A549 (cell line): ENCODE results near the gene MAJIN. TPM values are rescaled to one million over a fixed set of nuclear protein-coding genes. Genes with fewer than 3 reads are reported as not detected.

ENCODE experiments used
- BCL3 ChIP-seq: fragments of >200 bp; sonication (Bioruptor Twin); formaldehyde crosslinking; IDR thresholded peaks from 3 replicates; pipeline ENCODE4 v1.6.1; 2016
- CBX2 ChIP-seq: fragments of 200-600 bp; sonication (generic); IDR thresholded peaks from 2 replicates; pipeline ENCODE4 v1.6.1; 2016; ENCODE audit warnings: low read depth, mild to moderate bottlenecking, borderline replicate concordance
- CBX8 ChIP-seq: fragments of 200-600 bp; sonication (generic); IDR thresholded peaks from 2 replicates; pipeline ENCODE4 v1.6.1; 2016
- CEBPB ChIP-seq, 2 experiments: fragments of >200 bp in 1 of 2; sonication (Bioruptor Twin) in 1 of 2; formaldehyde crosslinking in 1 of 2; IDR thresholded peaks; 2 replicates each; pipeline ENCODE4 v1.6.1; 2012 to 2016
- CHD2 ChIP-seq: fragments of 150-350 bp; IDR thresholded peaks from 2 replicates; pipeline ENCODE4 v1.6.1; 2014; ENCODE audit warnings: low read length; ENCODE audit not compliant: partially characterized antibody
- CTCF ChIP-seq: fragments of >200 bp; sonication (Bioruptor Twin); formaldehyde crosslinking; IDR thresholded peaks from 3 replicates; pipeline ENCODE4 v1.5.1; 2016
- E2F6 ChIP-seq: IDR thresholded peaks from 2 replicates; pipeline ENCODE4 v1.6.1; 2012; ENCODE audit warnings: low read depth, borderline replicate concordance
- EHF ChIP-seq: fragments of 250-450 bp; sonication (Bioruptor Pico); IDR thresholded peaks from 2 replicates; pipeline ENCODE4 v1.5.0; 2020; ENCODE audit warnings: mild to moderate bottlenecking
- ELK1 ChIP-seq: fragments of 150-350 bp; IDR thresholded peaks from 2 replicates; pipeline ENCODE4 v1.6.1; 2014; ENCODE audit warnings: low read depth, mild to moderate bottlenecking, low read length
- EP300 ChIP-seq, 2 experiments: fragments of >200 bp; sonication (Bioruptor Twin); formaldehyde crosslinking; IDR thresholded peaks; 2 replicates in 1 of 2; 3 replicates in 1 of 2; pipeline ENCODE4 v1.6.1; 2016 to 2017
- GATA3 ChIP-seq: IDR thresholded peaks from 2 replicates; pipeline ENCODE4 v1.6.1; 2012; ENCODE audit warnings: borderline replicate concordance
- HDAC2 ChIP-seq: fragments of 200-600 bp; sonication (generic); IDR thresholded peaks from 2 replicates; pipeline ENCODE4 v1.6.1; 2016
- HEYL ChIP-seq: fragments of 250-450 bp; sonication (Bioruptor Pico); IDR thresholded peaks from 2 replicates; pipeline ENCODE4 v1.8.0; 2021; ENCODE audit warnings: mild to moderate bottlenecking, moderate library complexity
- HOXA7 ChIP-seq: fragments of 250-450 bp; sonication (Bioruptor Pico); IDR thresholded peaks from 2 replicates; pipeline ENCODE4 v1.5.0; 2020; ENCODE audit warnings: mild to moderate bottlenecking, moderate library complexity
- HOXB13 ChIP-seq: fragments of 250-450 bp; sonication (Bioruptor Pico); IDR thresholded peaks from 2 replicates; pipeline ENCODE4 v1.5.0; 2020; ENCODE audit warnings: low read depth, mild to moderate bottlenecking, moderate library complexity
- JUNB ChIP-seq: fragments of >200 bp; sonication (Bioruptor Twin); formaldehyde crosslinking; IDR thresholded peaks from 2 replicates; pipeline ENCODE4 v1.6.1; 2016
- MAX ChIP-seq: IDR thresholded peaks from 2 replicates; pipeline ENCODE4 v1.6.1; 2012
- NFE2L2 ChIP-seq: fragments of 150-350 bp; conservative IDR thresholded peaks from 2 replicates; pipeline ENCODE4 v1.6.1; 2014; ENCODE audit warnings: low read length
- NPAS2 ChIP-seq: fragments of 250-450 bp; sonication (Bioruptor Pico); IDR thresholded peaks from 2 replicates; pipeline ENCODE4 v1.8.0; 2022; ENCODE audit warnings: mild to moderate bottlenecking, moderate library complexity, borderline replicate concordance
- REST ChIP-seq: fragments of 200-600 bp; sonication (generic); IDR thresholded peaks from 2 replicates; pipeline ENCODE4 v1.6.1; 2016; ENCODE audit warnings: antibody characterized with exemption, mild to moderate bottlenecking, moderate library complexity
- SMC3 ChIP-seq: fragments of >200 bp; sonication (Bioruptor Twin); formaldehyde crosslinking; IDR thresholded peaks from 3 replicates; pipeline ENCODE4 v1.6.1; 2018; ENCODE audit warnings: inconsistent platforms
- SREBF2 ChIP-seq: fragments of 450-650 bp; IDR thresholded peaks from 2 replicates; pipeline ENCODE4 v1.6.1; 2014; ENCODE audit warnings: mild to moderate bottlenecking, moderate library complexity
- TP53 ChIP-seq: fragments of 250-450 bp; sonication (Bioruptor Pico); IDR thresholded peaks from 2 replicates; pipeline ENCODE4 v1.5.0; 2021; ENCODE audit warnings: mild to moderate bottlenecking, moderate library complexity
- ZC3H11A ChIP-seq: fragments of 450-650 bp; IDR thresholded peaks from 2 replicates; pipeline ENCODE4 v1.6.1; 2014; ENCODE audit warnings: antibody characterized with exemption, mild to moderate bottlenecking
- ZFP36 ChIP-seq: fragments of 450-650 bp; IDR thresholded peaks from 2 replicates; pipeline ENCODE4 v1.6.1; 2014; ENCODE audit warnings: borderline replicate concordance; ENCODE audit not compliant: partially characterized antibody
- polyA plus RNA-seq, 4 experiments: library from polyadenylated mRNA; depleted of rRNA in 3 of 4; stranded (reverse); fragments of >200 nt; fragmentation: RNase III in 1 of 4; extraction: RNeasy Plus Mini Kit Qiagen cat#74134 plus additional on column Dnase treatment in 1 of 4; gene quantifications; 2 replicates in 3 of 4; 3 replicates in 1 of 4; pipeline ENCODE4 v1.2.3, GENCODE V29; 2011 to 2017

MAJIN gene
- polyA plus RNA-seq, 2 of the 4 experiments (the other 2 are of a cell fraction), result 0.12 TPM; not detected in 1

GRCh38 chr11:64916775-64917662 lies 54.9 kb downstream of the MAJIN start, which contains the start of gene ATG2A (continued):
- TF ChIP-seq HEYL (CRISPR knock-in tag) (no peak), REST (no peak), SMC3 (0 out of 3 replicates have a peak, but pooled peaks have one; percentile 12), CBX2 (no peak), HOXA7 (CRISPR knock-in tag) (no peak), BCL3 (peak; percentile 63; the same call in 2 of the 3 replicates), HDAC2 (no peak), CHD2 (no peak), CBX8 (no peak), E2F6 (0 out of 2 replicates have a peak, but pooled peaks have one; percentile 56), EP300 (IDR thresholded peaks at IDR 0.05) (no peak), ZFP36 (no peak), CTCF (no peak), JUNB (no peak), GATA3 (no peak), HOXB13 (CRISPR knock-in tag) (no peak), NPAS2 (no peak), CEBPB (IDR thresholded peaks at IDR 0.05) (no peak; a peak in 1 of 4 replicates), ELK1 (no peak), EHF (CRISPR knock-in tag) (no peak), ZC3H11A (no peak), SREBF2 (no peak), NFE2L2 (no peak), MAX (peak; percentile 50; the same call in 1 of the 2 replicates), TP53 (no peak)
